NCI-H526 (cell line): ENCODE data around the gene CORO7.

Experiments
- DNase-seq, 2 experiments: peaks; one replicate each; lab custom pipeline; 2025; lab: John Stamatoyannopoulos, UW

The CORO7 gene

DNA sequence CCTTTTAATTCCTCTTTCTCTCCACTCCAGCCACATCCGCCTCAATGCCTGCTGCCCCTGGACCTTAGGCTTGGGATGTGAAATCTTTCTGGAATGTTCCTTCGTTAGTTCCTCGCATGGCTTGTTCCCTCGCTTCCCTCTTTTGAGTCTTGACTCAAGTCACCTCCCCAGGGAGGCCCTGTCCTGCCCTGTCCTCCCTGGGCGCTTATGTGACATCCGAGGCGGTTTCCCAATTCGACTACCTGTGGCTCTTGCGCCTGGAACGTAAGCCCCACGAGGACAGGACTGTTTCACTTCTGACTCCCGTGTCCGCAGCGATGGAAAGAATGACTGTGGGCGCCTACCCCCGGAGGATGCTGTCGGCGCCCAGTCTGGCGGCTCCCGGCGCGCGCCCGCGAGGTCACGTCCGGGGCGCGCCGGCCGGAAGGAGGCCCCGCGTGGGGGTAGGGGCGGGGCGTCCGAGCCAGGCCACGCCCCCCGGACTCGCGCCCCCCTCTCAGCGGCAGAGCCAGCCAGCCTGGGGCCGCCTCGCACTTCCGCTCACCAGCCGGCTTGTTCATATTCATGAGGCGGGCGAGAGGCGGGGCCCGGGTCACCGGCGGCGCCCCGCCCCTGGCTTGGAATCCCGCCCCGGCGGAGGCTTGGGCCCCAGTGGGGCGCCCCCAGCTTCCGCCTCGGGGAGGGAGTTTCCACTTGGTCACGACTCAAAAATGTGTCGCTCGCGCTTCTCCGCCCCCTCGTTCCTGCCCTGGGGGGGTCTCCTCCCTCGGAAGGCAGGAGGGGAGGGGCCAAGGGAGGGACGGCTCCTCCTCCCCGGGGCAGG, 109.0 kb downstream of the CORO7 start:
- DNase-seq: peak; percentile 59 to 92

DNA sequence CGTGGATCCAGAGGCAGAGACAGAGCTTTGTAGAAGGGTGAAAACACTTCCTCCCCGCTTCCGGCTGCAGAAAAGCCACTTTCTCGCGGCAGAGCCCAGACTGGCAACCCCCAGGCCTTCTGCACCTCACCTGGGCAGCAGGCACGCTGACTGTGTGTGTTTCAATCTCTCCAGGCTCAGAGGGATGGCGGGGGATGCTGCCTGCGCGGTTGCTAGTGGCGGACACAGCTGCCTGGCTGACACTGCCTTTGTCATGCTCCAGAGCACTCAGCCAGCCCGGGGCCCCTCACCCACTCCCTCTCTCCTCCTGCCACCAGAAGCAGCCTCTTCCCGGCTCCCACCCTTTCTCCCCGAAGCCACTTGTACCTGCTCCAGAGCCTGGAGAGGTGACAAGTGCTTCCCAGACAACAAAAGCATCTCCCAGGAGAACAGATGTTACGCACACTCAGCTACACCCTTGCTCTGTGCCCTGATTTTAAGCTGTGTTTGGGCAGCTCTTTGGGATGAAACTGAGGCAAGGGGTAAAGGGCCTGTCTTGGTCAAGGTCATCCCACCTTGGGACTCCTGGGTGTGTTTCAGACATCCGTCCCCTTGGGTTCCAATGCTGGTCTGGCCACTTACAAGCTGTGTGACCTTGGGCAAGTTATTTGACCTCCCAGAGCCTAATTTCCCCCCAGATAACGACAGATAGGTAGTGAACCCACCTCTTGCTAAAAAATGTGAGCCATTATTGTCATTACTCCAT, 109.8 kb downstream of the CORO7 start:
- peak in 1 of 2 experiments; percentile 51 for DNase-seq
